Keratinocyte (primary cell): ENCODE data around the gene GRAMD1A. TPM values are rescaled to one million over a fixed set of nuclear protein-coding genes. Genes with fewer than 3 reads are reported as not detected.

ENCODE experiments used
- DNase-seq: peaks from one replicate; pipeline ENCODE4 v3.0.0-alpha.2; 2011; ENCODE audit warnings: low read depth, missing footprints, low spot score
- FAIRE-seq: peaks from 2 replicates; lab custom pipeline; 2011; peaks lifted over from hg19 to GRCh38; lab: Jason Lieb, UNC
- H2AFZ ChIP-seq: 2 replicates; pipeline ENCODE4 v1.6.0; 2012; ENCODE audit warnings: low read length, control low read depth, inconsistent platforms; ENCODE audit not compliant: control insufficient read depth
- H3K27ac ChIP-seq: 2 replicates; pipeline ENCODE4 v1.5.1; 2011; ENCODE audit warnings: low read length; ENCODE audit not compliant: control insufficient read depth, insufficient read depth
- H3K27me3 ChIP-seq: 3 replicates; pipeline ENCODE4 v1.6.0; 2011; ENCODE audit warnings: low read length; ENCODE audit not compliant: control insufficient read depth, insufficient read depth; ENCODE audit errors: extremely low read depth
- H3K36me3 ChIP-seq, 2 experiments: 2 replicates in 1 of 2; 3 replicates in 1 of 2; pipeline ENCODE4 v1.5.1; 2011; ENCODE audit warnings: low read length in 2 of 2, mild to moderate bottlenecking in 1 of 2; ENCODE audit not compliant: control insufficient read depth in 2 of 2, insufficient read depth in 2 of 2; ENCODE audit errors: extremely low read depth in 1 of 2
- H3K4me1 ChIP-seq: 3 replicates; pipeline ENCODE4 v1.5.1; 2011; ENCODE audit warnings: low read length; ENCODE audit not compliant: control insufficient read depth, insufficient read depth; ENCODE audit errors: extremely low read depth
- H3K4me2 ChIP-seq: 3 replicates; pipeline ENCODE4 v1.6.0; 2011; ENCODE audit warnings: low read depth, low read length; ENCODE audit not compliant: control insufficient read depth, insufficient read depth; ENCODE audit errors: extremely low read depth
- H3K4me3 ChIP-seq, 3 experiments: fragments of 200-600 bp in 1 of 3; sonication (generic) in 1 of 3; 2 replicates in 2 of 3; 3 replicates in 1 of 3; pipeline ENCODE4 v1.5.1; 2011 to 2016; ENCODE audit warnings: low read length in 3 of 3, mild to moderate bottlenecking in 3 of 3, control low read depth in 2 of 3, inconsistent platforms in 1 of 3, low read depth in 1 of 3, mixed read lengths in 1 of 3, mixed run types in 1 of 3, moderate library complexity in 1 of 3; ENCODE audit not compliant: control insufficient read depth in 2 of 3, insufficient read depth in 2 of 3; ENCODE audit errors: extremely low read depth in 1 of 3
- H3K79me2 ChIP-seq: 2 replicates; pipeline ENCODE4 v1.6.0; 2012; ENCODE audit warnings: low read length; ENCODE audit not compliant: control insufficient read depth, insufficient read depth
- H3K9ac ChIP-seq: 3 replicates; pipeline ENCODE4 v1.6.0; 2011; ENCODE audit warnings: low read length; ENCODE audit not compliant: control insufficient read depth, insufficient read depth; ENCODE audit errors: extremely low read depth
- H3K9me1 ChIP-seq: 3 replicates; pipeline ENCODE4 v1.6.0; 2011; ENCODE audit warnings: low read length; ENCODE audit not compliant: control insufficient read depth, insufficient read depth; ENCODE audit errors: extremely low read depth
- H3K9me3 ChIP-seq: 2 replicates; pipeline ENCODE4 v1.5.1; 2012; ENCODE audit warnings: low read depth, low read length; ENCODE audit not compliant: control insufficient read depth
- H4K20me1 ChIP-seq: 3 replicates; pipeline ENCODE4 v1.6.0; 2011; ENCODE audit warnings: low read length; ENCODE audit not compliant: control insufficient read depth, insufficient read depth; ENCODE audit errors: extremely low read depth
- EZH2 ChIP-seq: IDR thresholded peaks from one replicate; pipeline ENCODE4 v1.6.1; 2012; ENCODE audit warnings: inconsistent platforms, mild to moderate bottlenecking, low read length, moderate library complexity
- dilution Hi-C: fragments of 300-500 bp; cut with MboI; formaldehyde crosslinking; loops from one replicate; pipeline ENCODE4 v1.7.0; 2020; ENCODE audit warnings: low sequenced_read_pairs; ENCODE audit not compliant: extremely low pct_ligation_motif_present
- polyA plus RNA-seq, 5 experiments: library from polyadenylated mRNA; depleted of rRNA in 3 of 5; stranded (reverse) in 3 of 5; stranded (forward) in 1 of 5; unstranded in 1 of 5; fragments of >200 nt; gene quantifications; 1 replicate in 1 of 5; 2 replicates in 3 of 5; 3 replicates in 1 of 5; pipeline versions ENCODE4 v1.2.1 to v1.2.3, GENCODE V29; 2011 to 2012; ENCODE audit warnings: missing spikeins in 2 of 5, low read depth in 1 of 5, low replicate concordance in 1 of 5
- TF ChIP-seq, protein P1 (sequence below), 3 experiments: IDR thresholded peaks in 1 of 3; conservative IDR thresholded peaks in 1 of 3; optimal IDR thresholded peaks in 1 of 3; 2 replicates in 2 of 3; 3 replicates in 1 of 3; pipeline versions ENCODE3 to v1.5.1; 2011; ENCODE audit warnings: low read length in 3 of 3, mild to moderate bottlenecking in 3 of 3, moderate library complexity in 2 of 3, control low read depth in 1 of 3, inconsistent platforms in 1 of 3; ENCODE audit not compliant: insufficient read depth in 2 of 3; ENCODE audit errors: extremely low read depth in 1 of 3

GRAMD1A gene
- polyA plus RNA-seq, 1 donor (not counting 4 experiments of a cell fraction or from before 2014, with no cell fraction given): 24.6 TPM

GRCh38 chr19:34998777-34999497 lies 1.2 kb upstream of the GRAMD1A start:
- Histone ChIP-seq H3K4me1 (peaks cover 15% of the 10 kb centered on the region), H3K9me1 (no peaks in the 10 kb centered on the region), H3K36me3 (peaks cover 0 to 6% of the 10 kb centered on the region in 2 experiments), H3K4me3 (peak overlapping the region in 1 of 3 experiments; percentile 76), H3K9ac (peak overlapping the region; percentile 77), H3K27me3 (no peaks in the 10 kb centered on the region), H3K79me2 (peaks cover 26% of the 10 kb centered on the region), H4K20me1 (peaks cover 2% of the 10 kb centered on the region), H2AFZ (peak overlapping the region; percentile 92), H3K27ac (no peak overlapping the region), H3K4me2 (peak overlapping the region; percentile 83), H3K9me3 (no peaks in the 10 kb centered on the region)
- DNase-seq: no peak
- no peak for FAIRE-seq
- TF ChIP-seq, protein P1, sequence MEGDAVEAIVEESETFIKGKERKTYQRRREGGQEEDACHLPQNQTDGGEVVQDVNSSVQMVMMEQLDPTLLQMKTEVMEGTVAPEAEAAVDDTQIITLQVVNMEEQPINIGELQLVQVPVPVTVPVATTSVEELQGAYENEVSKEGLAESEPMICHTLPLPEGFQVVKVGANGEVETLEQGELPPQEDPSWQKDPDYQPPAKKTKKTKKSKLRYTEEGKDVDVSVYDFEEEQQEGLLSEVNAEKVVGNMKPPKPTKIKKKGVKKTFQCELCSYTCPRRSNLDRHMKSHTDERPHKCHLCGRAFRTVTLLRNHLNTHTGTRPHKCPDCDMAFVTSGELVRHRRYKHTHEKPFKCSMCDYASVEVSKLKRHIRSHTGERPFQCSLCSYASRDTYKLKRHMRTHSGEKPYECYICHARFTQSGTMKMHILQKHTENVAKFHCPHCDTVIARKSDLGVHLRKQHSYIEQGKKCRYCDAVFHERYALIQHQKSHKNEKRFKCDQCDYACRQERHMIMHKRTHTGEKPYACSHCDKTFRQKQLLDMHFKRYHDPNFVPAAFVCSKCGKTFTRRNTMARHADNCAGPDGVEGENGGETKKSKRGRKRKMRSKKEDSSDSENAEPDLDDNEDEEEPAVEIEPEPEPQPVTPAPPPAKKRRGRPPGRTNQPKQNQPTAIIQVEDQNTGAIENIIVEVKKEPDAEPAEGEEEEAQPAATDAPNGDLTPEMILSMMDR (optimal IDR thresholded peaks at IDR 0.05 in 1 of 3, IDR thresholded peaks at IDR 0.05 in 1 of 3, conservative IDR thresholded peaks at IDR 0.05 in 1 of 3; ENCODE audit: extremely low read depth in 1 of 3, insufficient read depth in 2 of 3, low read length in 3 of 3): no peak
- TF ChIP-seq EZH2: no peak
- dilution Hi-C loops: no loop called here

- FAIRE-seq: no peak
- H3K4me1 ChIP-seq: peaks cover 15% of the 10 kb centered on the region
- dilution Hi-C loops: no loop called here
- H3K27me3 ChIP-seq: no peaks in the 10 kb centered on the region
- peaks cover 0 to 6% of the 10 kb centered on the region in 2 experiments for H3K36me3 ChIP-seq
- H4K20me1 ChIP-seq: peaks cover 2% of the 10 kb centered on the region
- H3K79me2 ChIP-seq: peaks cover 33% of the 10 kb centered on the region
- no peak overlapping the region for H3K27ac ChIP-seq
- peak overlapping the region; percentile 77 for H3K9ac ChIP-seq
- TF ChIP-seq, protein P1 (optimal IDR thresholded peaks at IDR 0.05 in 1 of 3, IDR thresholded peaks at IDR 0.05 in 1 of 3, conservative IDR thresholded peaks at IDR 0.05 in 1 of 3; ENCODE audit: extremely low read depth in 1 of 3, insufficient read depth in 2 of 3, low read length in 3 of 3): no peak
- no peak for DNase-seq
- no peaks in the 10 kb centered on the region for H3K9me3 ChIP-seq
- H3K4me3 ChIP-seq: peak overlapping the region in 2 of 3 experiments; percentile 66 to 83
- H2AFZ ChIP-seq: no peak overlapping the region
- no peak overlapping the region for H3K4me2 ChIP-seq
- no peaks in the 10 kb centered on the region for H3K9me1 ChIP-seq
Observed at GRCh38 chr19:35000338-35000646, 169 bp downstream of the GRAMD1A start.
